Breast epithelium (tissue), 4 donors: ENCODE data around the gene PDS5A. TPM values are rescaled to one million over a fixed set of nuclear protein-coding genes. Genes with fewer than 3 reads are reported as not detected.
"Not testable (repeated sequence)": the region's sequence is repeated elsewhere in the genome, so short reads cannot be mapped to it uniquely, and the experiment has no call there.

Source experiments
- DNase-seq, 2 donors: peaks; one replicate each; pipeline ENCODE4 v3.0.0-alpha.2; 2019; ENCODE audit warnings: low spot score in 2 of 2
- H3K27ac ChIP-seq, 2 donors: fragments of 200-600 bp; sonication (generic) in 1 of 2; one replicate each; pipeline ENCODE4 v1.5.1; 2016 to 2019; ENCODE audit warnings: mild to moderate bottlenecking in 1 of 2
- H3K27me3 ChIP-seq, 2 donors: fragments of 200-600 bp; sonication (generic) in 1 of 2; one replicate each; pipeline versions ENCODE4 v1.5.1 to v1.6.0; 2017 to 2019; ENCODE audit warnings: control low read depth in 1 of 2, mild to moderate bottlenecking in 1 of 2
- H3K36me3 ChIP-seq: fragments of 200-600 bp; one replicate; pipeline ENCODE4 v1.5.1; 2019
- H3K4me1 ChIP-seq, 2 donors: fragments of 200-600 bp; sonication (generic); one replicate each; pipeline ENCODE4 v1.5.1; 2016 to 2019; ENCODE audit warnings: control low read depth in 1 of 2
- H3K4me3 ChIP-seq, 3 donors: fragments of 200-600 bp; sonication (generic); 1 replicate in 2 of 3; 2 replicates in 1 of 3; pipeline ENCODE4 v1.5.1; 2016 to 2019; ENCODE audit warnings: mild to moderate bottlenecking in 3 of 3, moderate library complexity in 2 of 3
- H3K9me3 ChIP-seq, 2 donors: fragments of 200-600 bp; sonication (generic) in 1 of 2; one replicate each; pipeline ENCODE4 v1.5.1; 2016 to 2019; ENCODE audit warnings: control low read depth in 1 of 2
- CTCF ChIP-seq, 3 donors: fragments of 450-650 bp; IDR thresholded peaks; one replicate each; pipeline ENCODE4 v1.5.1; 2016 to 2017; ENCODE audit warnings: antibody characterized with exemption in 3 of 3, mild to moderate bottlenecking in 3 of 3, moderate library complexity in 3 of 3
- POLR2A ChIP-seq: fragments of 450-650 bp; IDR thresholded peaks from one replicate; pipeline ENCODE4 v1.6.1; 2016; ENCODE audit warnings: antibody characterized with exemption, mild to moderate bottlenecking, moderate library complexity
- POLR2AphosphoS5 ChIP-seq, 3 donors: sonication (generic); formaldehyde crosslinking; IDR thresholded peaks; one replicate each; pipeline ENCODE4 v1.6.1; 2017; ENCODE audit warnings: antibody characterized with exemption in 3 of 3
- intact Hi-C: fragments of 100-400 bp; cut with DNase I; formaldehyde crosslinking; loops from one replicate; pipeline ENCODE4 v1.15.1; 2023; ENCODE audit warnings: low total_unique reads
- total RNA-seq, 3 donors: library from RNA; depleted of rRNA; stranded (reverse); fragments of >200 nt; gene quantifications; one replicate each; pipeline ENCODE4 v1.1.0, GENCODE V29; 2016

Gene PDS5A
- total RNA-seq, 3 donors from 2014 or later = 69.9 to 106 (median 82.9) TPM

- no peak for DNase-seq
- intact Hi-C loops = no loop called here
- Histone ChIP-seq H3K4me1 (no peaks in the 10 kb centered on the region), H3K9me3 (no peaks in the 10 kb centered on the region), H3K27me3 (no peaks in the 10 kb centered on the region), H3K27ac (no peak overlapping the region), H3K36me3 (no peaks in the 10 kb centered on the region), H3K4me3 (no peak overlapping the region)
- TF ChIP-seq POLR2AphosphoS5 (IDR thresholded peaks at IDR 0.05) (no peak), POLR2A (no peak), CTCF (IDR thresholded peaks at IDR 0.05) (no peak)
These were observed 165.2 kb downstream of the PDS5A start for GRCh38 chr4:39812500-39812899.

- no peak for TF ChIP-seq POLR2A
- no peak for TF ChIP-seq CTCF (IDR thresholded peaks at IDR 0.05)
- TF ChIP-seq POLR2AphosphoS5 (IDR thresholded peaks at IDR 0.05) = no peak
- Histone ChIP-seq H3K4me1 (no peaks in the 10 kb centered on the region), H3K27me3 (no peaks in the 10 kb centered on the region), H3K27ac (no peak overlapping the region), H3K4me3 (no peak overlapping the region), H3K9me3 (no peaks in the 10 kb centered on the region), H3K36me3 (no peaks in the 10 kb centered on the region)
- intact Hi-C loops = no loop called here
- DNase-seq = no peak
These were observed 169.4 kb downstream of the PDS5A start for GRCh38 chr4:39808231-39808749.

- H3K4me1 ChIP-seq = no peaks in the 10 kb centered on the region
These were observed 175.7 kb downstream of the PDS5A start for GRCh38 chr4:39802005-39802404.

GRCh38 chr4:39792976-39793375 is 184.7 kb downstream of the PDS5A start:
- H3K36me3 ChIP-seq, H3K9me3 ChIP-seq, H3K4me3 ChIP-seq, H3K27me3 ChIP-seq, intact Hi-C loops, H3K27ac ChIP-seq, H3K4me1 ChIP-seq, DNase-seq: not testable (repeated sequence)

More at GRCh38 chr4:39802005-39802404, 175.7 kb downstream of the PDS5A start:
- Histone ChIP-seq H3K27ac (no peak overlapping the region), H3K27me3 (no peaks in the 10 kb centered on the region), H3K36me3 (no peaks in the 10 kb centered on the region), H3K4me3 (no peak overlapping the region), H3K9me3 (no peaks in the 10 kb centered on the region)
- TF ChIP-seq POLR2AphosphoS5 (IDR thresholded peaks at IDR 0.05) (no peak), POLR2A (no peak), CTCF (IDR thresholded peaks at IDR 0.05) (no peak)
- DNase-seq = no peak
- intact Hi-C loops = no loop called here

GRCh38 chr4:39792529-39792928 is 185.2 kb downstream of the PDS5A start:
- Histone ChIP-seq H3K9me3 (no peaks in the 10 kb centered on the region), H3K4me3 (no peak overlapping the region), H3K36me3 (no peaks in the 10 kb centered on the region), H3K4me1 (no peaks in the 10 kb centered on the region), H3K27ac (no peak overlapping the region), H3K27me3 (no peaks in the 10 kb centered on the region)
- no peak for TF ChIP-seq POLR2AphosphoS5 (IDR thresholded peaks at IDR 0.05)
- no peak for TF ChIP-seq POLR2A
- no peak for TF ChIP-seq CTCF (IDR thresholded peaks at IDR 0.05)
- no peak for DNase-seq
- intact Hi-C loops = no loop called here

GRCh38 chr4:39792128-39792527 is 185.6 kb downstream of the PDS5A start:
- no peak for TF ChIP-seq POLR2AphosphoS5 (IDR thresholded peaks at IDR 0.05)
- TF ChIP-seq CTCF (IDR thresholded peaks at IDR 0.05) = no peak
- no peak for TF ChIP-seq POLR2A
- H3K4me3 ChIP-seq = no peak overlapping the region
- no peaks in the 10 kb centered on the region for H3K9me3 ChIP-seq
- H3K36me3 ChIP-seq = no peaks in the 10 kb centered on the region
- no peak overlapping the region for H3K27ac ChIP-seq
- intact Hi-C loops = no loop called here
- no peaks in the 10 kb centered on the region for H3K4me1 ChIP-seq
- H3K27me3 ChIP-seq = no peaks in the 10 kb centered on the region
- no peak for DNase-seq
